Colonic mucosa (tissue), 4 donors: Measurements from ENCODE around the gene JHY. TPM values are rescaled to one million over a fixed set of nuclear protein-coding genes. Genes with fewer than 3 reads are reported as not detected.
A peak's percentile ranks its signal among the peaks of the same experiment; 100 is the strongest.
"Not testable (repeated sequence)": the region's sequence is repeated elsewhere in the genome, so short reads cannot be mapped to it uniquely, and the experiment has no call there.

ENCODE experiments used
- DNase-seq: peaks from one replicate; pipeline ENCODE4 v3.0.0-alpha.2; 2020
- H3K27ac ChIP-seq: fragments of 200-600 bp; one replicate; pipeline ENCODE4 v1.8.0; 2021
- H3K27me3 ChIP-seq: fragments of 200-600 bp; one replicate; pipeline ENCODE4 v1.8.0; 2021
- H3K36me3 ChIP-seq: fragments of 200-600 bp; one replicate; pipeline ENCODE4 v1.8.0; 2021
- H3K4me1 ChIP-seq: fragments of 200-600 bp; one replicate; pipeline ENCODE4 v1.8.0; 2021; ENCODE audit warnings: mild to moderate bottlenecking
- H3K4me3 ChIP-seq: fragments of 200-600 bp; one replicate; pipeline ENCODE4 v1.8.0; 2021
- H3K9ac ChIP-seq, 2 donors: one replicate each; pipeline ENCODE4 v1.7.0; 2013; ENCODE audit warnings: control low read depth in 2 of 2, low read depth in 2 of 2, low read length in 2 of 2
- H3K9me3 ChIP-seq: fragments of 200-600 bp; one replicate; pipeline ENCODE4 v1.8.0; 2021
- CTCF ChIP-seq: fragments of 200-600 bp; IDR thresholded peaks from one replicate; pipeline ENCODE4 v1.8.0; 2022; ENCODE audit warnings: antibody characterized with exemption, mild to moderate bottlenecking
- intact Hi-C: fragments of 100-400 bp; cut with DNase I; formaldehyde crosslinking; loops from one replicate; pipeline ENCODE4 v1.14.1; 2022
- total RNA-seq, 2 donors: library from RNA; stranded (reverse); fragmentation: NEBNext Ultra II Directional in 1 of 2; extraction: Animal tissue kit (Norgen Biotek cat#: 25700) in 1 of 2; gene quantifications; one replicate each; pipeline ENCODE4 v1.2.1, GENCODE V29; 2021
- donor health status: healthy.
- donor health status: DM: no; HTN: no; CAD: no.
- donor health status: DM: no; HTN: no; CAD: no.

The JHY gene
- total RNA-seq, 2 donors from 2014 or later, result 0.84 to 1.9 TPM

DNA sequence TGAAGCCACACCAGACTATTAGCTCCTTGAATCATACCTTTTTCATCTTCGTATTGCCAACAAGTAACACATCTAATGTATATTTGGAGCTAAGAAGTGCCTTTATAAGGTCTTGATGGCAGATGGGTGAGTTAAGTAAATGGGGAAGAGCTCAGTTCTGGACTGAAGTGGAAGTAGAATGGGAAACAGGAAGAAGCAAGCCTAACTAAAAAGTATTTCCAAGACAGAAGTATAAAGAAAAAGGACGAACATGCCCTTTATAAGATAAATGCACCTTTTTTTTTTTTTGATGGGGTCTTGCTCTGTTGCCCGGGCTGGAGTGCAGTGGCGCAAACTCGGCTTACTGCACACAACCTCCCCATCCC lies 29.8 kb upstream of the JHY start:
- H3K9me3 ChIP-seq, result no peaks in the 10 kb centered on the region
- H3K36me3 ChIP-seq, result no peaks in the 10 kb centered on the region
- H3K4me1 ChIP-seq, result no peaks in the 10 kb centered on the region
- H3K4me3 ChIP-seq, result no peak overlapping the region
- no peaks in the 10 kb centered on the region for H3K27me3 ChIP-seq
- H3K27ac ChIP-seq, result no peak overlapping the region
- H3K9ac ChIP-seq, result no peak overlapping the region
- no peak for TF ChIP-seq CTCF
- intact Hi-C loops, result loop anchor here (5.0 kb wide), 3 partner anchors 55 to 270 kb away; no protein-coding TSS in a partner anchor
- no peak for DNase-seq

DNA sequence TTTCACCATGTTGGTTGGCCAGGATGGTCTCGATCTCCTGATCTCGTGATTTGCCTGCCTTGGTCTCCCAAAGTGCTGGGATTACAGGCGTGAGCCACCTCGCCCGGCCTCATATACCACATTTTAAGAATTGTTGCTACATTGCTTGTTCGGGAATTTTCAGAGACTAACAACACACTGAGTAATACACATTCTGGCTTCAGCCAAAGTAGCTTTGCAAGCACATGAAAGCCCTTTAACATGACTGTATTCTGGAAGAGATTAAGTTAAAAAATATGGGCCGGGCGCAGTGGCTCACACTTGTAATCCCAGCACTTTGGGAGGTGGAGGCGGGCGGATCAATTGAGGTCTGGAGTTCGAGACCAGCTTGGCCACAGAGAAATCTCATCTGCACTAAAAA lies 29.3 kb upstream of the JHY start:
- Histone ChIP-seq H3K36me3 (no peaks in the 10 kb centered on the region), H3K27ac (no peak overlapping the region), H3K4me1 (no peaks in the 10 kb centered on the region), H3K9ac (no peak overlapping the region), H3K4me3 (no peak overlapping the region), H3K27me3 (no peaks in the 10 kb centered on the region), H3K9me3 (no peaks in the 10 kb centered on the region)
- no peak for TF ChIP-seq CTCF
- DNase-seq, result no peak
- intact Hi-C loops, result loop anchor here (5.0 kb wide), 3 partner anchors 56 to 271 kb away; no protein-coding TSS in a partner anchor

- Histone ChIP-seq H3K4me3 (no peak overlapping the region), H3K9me3 (no peaks in the 10 kb centered on the region), H3K27ac (no peak overlapping the region), H3K36me3 (no peaks in the 10 kb centered on the region), H3K4me1 (no peaks in the 10 kb centered on the region), H3K9ac (no peak overlapping the region), H3K27me3 (no peaks in the 10 kb centered on the region)
- intact Hi-C loops, result loop anchor here (5.0 kb wide), 3 partner anchors 57 to 272 kb away; no protein-coding TSS in a partner anchor
- TF ChIP-seq CTCF, result peak; percentile 74
- peak; percentile 63 for DNase-seq
Measured at GRCh38 chr11:122853971-122854446, 28.6 kb upstream of the JHY start.

GRCh38 chr11:122861631-122862030 lies 20.9 kb upstream of the JHY start:
- intact Hi-C loops, result loop anchor here (5.0 kb wide), 1 partner anchor 161 kb away; no protein-coding TSS in a partner anchor
- Histone ChIP-seq H3K27ac (no peak overlapping the region), H3K4me1 (no peaks in the 10 kb centered on the region), H3K9me3 (no peaks in the 10 kb centered on the region), H3K4me3 (no peak overlapping the region), H3K27me3 (no peaks in the 10 kb centered on the region), H3K9ac (no peak overlapping the region), H3K36me3 (no peaks in the 10 kb centered on the region)
- no peak for DNase-seq
- no peak for TF ChIP-seq CTCF

GRCh38 chr11:122862091-122862490 lies 20.5 kb upstream of the JHY start:
- H3K4me1 ChIP-seq, result no peaks in the 10 kb centered on the region
- no peak overlapping the region for H3K27ac ChIP-seq
- intact Hi-C loops, result loop anchor here (5.0 kb wide), 1 partner anchor 160 kb away; no protein-coding TSS in a partner anchor
- H3K36me3 ChIP-seq, result no peaks in the 10 kb centered on the region
- no peaks in the 10 kb centered on the region for H3K27me3 ChIP-seq
- DNase-seq, result no peak
- no peak overlapping the region for H3K4me3 ChIP-seq
- no peaks in the 10 kb centered on the region for H3K9me3 ChIP-seq
- no peak overlapping the region for H3K9ac ChIP-seq
- no peak for TF ChIP-seq CTCF

DNA sequence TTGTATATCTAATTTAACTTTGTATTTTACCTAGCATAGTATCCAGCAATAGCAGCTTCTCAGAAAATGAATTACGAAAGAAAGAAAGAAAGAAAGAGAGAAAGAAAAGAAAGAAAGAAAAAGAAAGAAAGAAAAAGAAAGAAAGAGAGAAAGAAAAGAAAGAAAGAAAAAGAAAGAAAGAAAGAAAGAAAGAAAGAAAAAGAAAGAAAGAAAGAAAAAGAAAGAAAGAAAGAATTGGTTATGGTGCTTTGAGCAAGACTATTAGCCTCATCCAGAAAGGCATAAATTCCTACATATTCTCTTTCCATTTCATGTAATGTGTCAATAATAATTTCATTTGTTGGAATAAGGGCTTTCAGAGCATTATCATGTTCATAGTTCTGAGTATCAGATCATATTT lies 19.4 kb upstream of the JHY start:
- H3K36me3 ChIP-seq, H3K9me3 ChIP-seq, DNase-seq, H3K4me3 ChIP-seq, H3K9ac ChIP-seq, H3K4me1 ChIP-seq, H3K27ac ChIP-seq, H3K27me3 ChIP-seq: not testable (repeated sequence)
- intact Hi-C loops, result loop anchor here (5.0 kb wide), 1 partner anchor 159 kb away; no protein-coding TSS in a partner anchor
